SK-N-SH (cell line): ENCODE measurements around the gene FAM114A1. TPM values are rescaled to one million over a fixed set of nuclear protein-coding genes. Genes with fewer than 3 reads are reported as not detected.

Experiments
- CTCF ChIA-PET: fragments of 300-600, 350-600 bp; formaldehyde crosslinking; extraction: SDS; loops from one replicate; lab custom pipeline; 2021; lab: Yijun Ruan, JAX
- POLR2A ChIA-PET: fragments of 350-600 bp; sonication (Branson Sonifier 250); formaldehyde crosslinking; extraction: SDS; loops from one replicate; lab custom pipeline; 2020; ENCODE audit warnings: antibody characterized with exemption, inconsistent platforms; lab: Yijun Ruan, JAX
- DNase-seq: peaks from one replicate; pipeline ENCODE4 v3.0.0; 2012
- H2AFZ ChIP-seq: fragments of 200-600 bp; sonication (generic); 2 replicates; pipeline ENCODE4 v1.8.1; 2016; ENCODE audit warnings: antibody characterized with exemption, mild to moderate bottlenecking, low read depth
- H3F3A ChIP-seq: fragments of 200-600 bp; sonication (generic); replicated peaks from 2 replicates; pipeline ENCODE3; 2016; ENCODE audit warnings: antibody characterized with exemption, mild to moderate bottlenecking; ENCODE audit not compliant: insufficient read depth
- H3K27ac ChIP-seq, 2 experiments: fragments of 200-500 bp in 1 of 2; fragments of 200-600 bp in 1 of 2; sonication (Bioruptor generic) in 1 of 2; sonication (generic), shearing (Covaris generic) in 1 of 2; 2 replicates each; pipeline versions ENCODE4 v1.5.1 to v1.6.1; 2014 to 2016; ENCODE audit warnings: low read depth in 2 of 2, inconsistent platforms in 1 of 2, low read length in 1 of 2, mild to moderate bottlenecking in 1 of 2, mixed read lengths in 1 of 2
- H3K27me3 ChIP-seq: fragments of 200-600 bp; sonication (generic), shearing (Covaris generic); 2 replicates; pipeline ENCODE4 v1.6.1; 2016; ENCODE audit warnings: mixed run types; ENCODE audit not compliant: insufficient read depth
- H3K36me3 ChIP-seq, 2 experiments: fragments of 200-500 bp in 1 of 2; fragments of 200-600 bp in 1 of 2; sonication (Bioruptor generic) in 1 of 2; sonication (generic) in 1 of 2; replicated peaks in 1 of 2; 2 replicates each; pipeline versions ENCODE3 to v1.5.1; 2014 to 2016; ENCODE audit warnings: low read length in 1 of 2, mild to moderate bottlenecking in 1 of 2; ENCODE audit not compliant: insufficient read depth in 2 of 2, control insufficient read depth in 1 of 2
- H3K4me1 ChIP-seq, 2 experiments: fragments of 200-500 bp in 1 of 2; fragments of 200-600 bp in 1 of 2; sonication (Bioruptor generic) in 1 of 2; sonication (generic), shearing (Covaris generic) in 1 of 2; 2 replicates each; pipeline versions ENCODE4 v1.5.1 to v1.6.1; 2014 to 2016; ENCODE audit warnings: low read depth in 1 of 2, low read length in 1 of 2, mixed run types in 1 of 2; ENCODE audit not compliant: insufficient read depth in 2 of 2, control insufficient read depth in 1 of 2
- H3K4me2 ChIP-seq: fragments of 200-600 bp; sonication (generic), shearing (Covaris generic); 2 replicates; pipeline ENCODE4 v1.6.1; 2017; ENCODE audit warnings: mixed run types
- H3K4me3 ChIP-seq, 2 experiments: fragments of 200-500 bp in 1 of 2; fragments of 200-600 bp in 1 of 2; sonication (Bioruptor generic) in 1 of 2; sonication (generic), shearing (Covaris generic) in 1 of 2; 2 replicates each; pipeline versions ENCODE4 v1.5.1 to v1.8.1; 2014 to 2016; ENCODE audit warnings: low read depth in 2 of 2, inconsistent platforms in 1 of 2, low read length in 1 of 2, mild to moderate bottlenecking in 1 of 2, mixed read lengths in 1 of 2, moderate library complexity in 1 of 2
- H3K79me2 ChIP-seq: fragments of 200-600 bp; sonication (generic); 2 replicates; pipeline ENCODE4 v1.8.1; 2017; ENCODE audit warnings: mild to moderate bottlenecking; ENCODE audit not compliant: insufficient read depth
- H3K9ac ChIP-seq: fragments of 200-600 bp; sonication (generic); 2 replicates; pipeline ENCODE4 v1.6.1; 2017; ENCODE audit warnings: mixed run types
- H3K9me2 ChIP-seq: fragments of 200-600 bp; sonication (generic); 2 replicates; pipeline ENCODE4 v1.6.1; 2017; ENCODE audit warnings: mixed run types
- H3K9me3 ChIP-seq: fragments of 200-600 bp; sonication (generic); 2 replicates; pipeline ENCODE4 v1.6.1; 2017; ENCODE audit warnings: mixed run types, mild to moderate bottlenecking, moderate library complexity
- H4K20me1 ChIP-seq: fragments of 200-600 bp; sonication (generic); 2 replicates; pipeline ENCODE4 v1.6.1; 2017; ENCODE audit warnings: mild to moderate bottlenecking, mixed run types; ENCODE audit not compliant: insufficient read depth
- CHD2 ChIP-seq: fragments of 150-350 bp; IDR thresholded peaks from 2 replicates; pipeline ENCODE4 v1.6.1; 2018; ENCODE audit warnings: low read length; ENCODE audit not compliant: partially characterized antibody
- ELF1 ChIP-seq: IDR thresholded peaks from 2 replicates; pipeline ENCODE4 v1.4.0; 2012
- EP300 ChIP-seq, 2 experiments: IDR thresholded peaks; 2 replicates each; pipeline versions ENCODE4 v1.4.0 to v1.6.1; 2012; ENCODE audit warnings: borderline replicate concordance in 1 of 2, low read depth in 1 of 2, low read length in 1 of 2
- EZH2phosphoT487 ChIP-seq: fragments of 200-600 bp; sonication (generic); IDR thresholded peaks from 2 replicates; pipeline ENCODE4 v1.6.1; 2017; ENCODE audit warnings: low read depth, mixed run types, mild to moderate bottlenecking, antibody characterized with exemption, moderate library complexity, borderline replicate concordance
- FOXM1 ChIP-seq: IDR thresholded peaks from 2 replicates; pipeline ENCODE4 v1.4.0; 2012; ENCODE audit warnings: low read depth, mild to moderate bottlenecking
- GABPA ChIP-seq: IDR thresholded peaks from 2 replicates; pipeline ENCODE4 v1.4.0; 2012; ENCODE audit warnings: low read depth, mild to moderate bottlenecking
- JUND ChIP-seq: IDR thresholded peaks from 2 replicates; pipeline ENCODE4 v1.4.0; 2012
- MEF2A ChIP-seq: IDR thresholded peaks from 2 replicates; pipeline ENCODE4 v1.4.0; 2012; ENCODE audit warnings: low read depth, borderline replicate concordance
- MXI1 ChIP-seq: IDR thresholded peaks from 2 replicates; pipeline ENCODE4 v1.6.1; 2012; ENCODE audit warnings: mild to moderate bottlenecking, low read depth, low read length, improper control_type of control experiment
- NRF1 ChIP-seq: IDR thresholded peaks from 2 replicates; pipeline ENCODE4 v1.6.1; 2012; ENCODE audit warnings: low read depth, mild to moderate bottlenecking, low read length
- POLR2AphosphoS5 ChIP-seq: IDR thresholded peaks from 2 replicates; pipeline ENCODE4 v1.6.1; 2012; ENCODE audit warnings: low read depth, low read length
- RXRA ChIP-seq: IDR thresholded peaks from 2 replicates; pipeline ENCODE4 v1.4.0; 2012; ENCODE audit warnings: low read depth, mild to moderate bottlenecking, borderline replicate concordance
- SIN3A ChIP-seq: IDR thresholded peaks from 2 replicates; pipeline ENCODE4 v1.6.1; 2012; ENCODE audit warnings: low read depth, mild to moderate bottlenecking, low read length, moderate library complexity, borderline replicate concordance
- TAF1 ChIP-seq: IDR thresholded peaks from 2 replicates; pipeline ENCODE4 v1.6.1; 2012; ENCODE audit warnings: low read depth, mild to moderate bottlenecking, low read length, moderate library complexity, borderline replicate concordance
- TEAD4 ChIP-seq: IDR thresholded peaks from 2 replicates; pipeline ENCODE4 v1.4.0; 2012; ENCODE audit warnings: mild to moderate bottlenecking, borderline replicate concordance; ENCODE audit not compliant: insufficient read depth
- WGBS: methylation state at CpG from one replicate; pipeline ENCODE4 v1.1.6; 2017; ENCODE audit warnings: low lambda C conversion rate; 5-methylcytosine and 5-hydroxymethylcytosine counted together
- polyA plus RNA-seq, 3 experiments: library from polyadenylated mRNA; depleted of rRNA; stranded (reverse); fragments of >200 nt; gene quantifications; 2 replicates each; pipeline ENCODE4 v1.2.3, GENCODE V29; 2012
- TF ChIP-seq, protein P1 (sequence below): IDR thresholded peaks from 2 replicates; pipeline ENCODE4 v1.4.0; 2012; ENCODE audit warnings: low read depth, borderline replicate concordance
- TF ChIP-seq, protein P2 (sequence below): fragments of 150-350 bp; IDR thresholded peaks from 2 replicates; pipeline ENCODE4 v1.6.1; 2016; ENCODE audit warnings: mild to moderate bottlenecking, low read depth, low read length
- TF ChIP-seq, protein P3 (sequence below): IDR thresholded peaks from 2 replicates; pipeline ENCODE4 v1.4.0; 2012; ENCODE audit warnings: low read depth
- TF ChIP-seq, protein P4 (sequence below): fragments of 150-350 bp; IDR thresholded peaks from 2 replicates; pipeline ENCODE4 v1.6.1; 2017; ENCODE audit warnings: antibody characterized with exemption, low read length, low read depth, borderline replicate concordance
- TF ChIP-seq, protein P5 (sequence below): IDR thresholded peaks from 2 replicates; pipeline ENCODE4 v1.6.1; 2012; ENCODE audit warnings: mild to moderate bottlenecking, low read depth, low read length, moderate library complexity
- TF ChIP-seq, protein P6 (sequence below): IDR thresholded peaks from 2 replicates; pipeline ENCODE4; 2012
- TF ChIP-seq, protein P7 (sequence below): IDR thresholded peaks from 2 replicates; pipeline ENCODE4 v1.4.0; 2012; ENCODE audit warnings: low read depth, borderline replicate concordance

The FAM114A1 gene
- polyA plus RNA-seq (2012; rRNA removed), result 48.2 and 54.2 TPM in 2 replicates
- 37.9 and 43.6 TPM in 2 replicates for polyA plus RNA-seq (2012; cell fraction: cytosol; rRNA removed)
- polyA plus RNA-seq (2012; cell fraction: nucleus; rRNA removed), result 36.8 and 41.4 TPM in 2 replicates

DNA sequence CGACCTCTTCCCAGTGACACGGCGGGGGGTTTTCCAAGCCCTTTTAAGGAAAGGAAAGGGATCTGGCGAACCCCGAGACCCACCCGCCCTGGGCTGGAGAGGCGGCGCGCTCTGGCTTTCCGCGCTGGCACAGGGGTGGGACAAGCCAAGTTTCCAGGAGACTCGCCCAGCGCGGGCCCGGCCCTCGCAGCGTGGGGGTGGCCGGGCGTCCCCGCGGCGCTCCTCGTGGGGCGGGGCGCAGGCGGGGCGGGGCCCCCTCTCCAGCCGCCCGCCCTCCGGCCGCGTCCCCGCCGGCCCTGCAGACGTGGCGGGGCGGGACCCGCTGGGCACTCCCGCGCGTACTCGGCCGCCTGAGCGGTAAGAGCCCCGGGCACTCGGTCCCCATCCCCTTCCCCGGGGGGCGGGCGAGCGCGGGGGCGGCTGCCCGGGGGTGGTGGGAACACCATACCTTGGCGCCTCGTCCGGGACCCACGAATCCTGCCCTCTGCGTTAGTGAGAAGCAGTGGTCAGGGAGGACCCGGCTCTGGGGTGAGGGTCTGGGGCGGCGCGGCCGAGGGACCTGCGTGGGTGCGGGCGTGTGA, at the start of gene FAM114A1:
FAM114A1 (plus strand) TSS at position 329 of the 581 bp plus-strand sequence. CDS start 10,273 bp downstream, outside the sequence.
- H3K79me2 ChIP-seq, result peaks cover 42% of the 10 kb centered on the region
- TF ChIP-seq SIN3A (no peak), JUND (no peak), EP300 (IDR thresholded peaks at IDR 0.05; ENCODE audit: borderline replicate concordance in 1 of 2, low read depth in 1 of 2, low read length in 1 of 2) (no peak), POLR2AphosphoS5 (peak; percentile 53; the same call in 1 of the 2 replicates), CHD2 (no peak), NRF1 (0 out of 2 replicates have a peak, but pooled peaks have one; percentile 21), RXRA (no peak), TAF1 (peak; percentile 53; the same call in 1 of the 2 replicates), GABPA (no peak), MEF2A (no peak), TEAD4 (no peak), FOXM1 (no peak), MXI1 (peak; percentile 59; the same call in 1 of the 2 replicates), ELF1 (no peak), EZH2phosphoT487 (no peak)
- TF ChIP-seq, protein P1, sequence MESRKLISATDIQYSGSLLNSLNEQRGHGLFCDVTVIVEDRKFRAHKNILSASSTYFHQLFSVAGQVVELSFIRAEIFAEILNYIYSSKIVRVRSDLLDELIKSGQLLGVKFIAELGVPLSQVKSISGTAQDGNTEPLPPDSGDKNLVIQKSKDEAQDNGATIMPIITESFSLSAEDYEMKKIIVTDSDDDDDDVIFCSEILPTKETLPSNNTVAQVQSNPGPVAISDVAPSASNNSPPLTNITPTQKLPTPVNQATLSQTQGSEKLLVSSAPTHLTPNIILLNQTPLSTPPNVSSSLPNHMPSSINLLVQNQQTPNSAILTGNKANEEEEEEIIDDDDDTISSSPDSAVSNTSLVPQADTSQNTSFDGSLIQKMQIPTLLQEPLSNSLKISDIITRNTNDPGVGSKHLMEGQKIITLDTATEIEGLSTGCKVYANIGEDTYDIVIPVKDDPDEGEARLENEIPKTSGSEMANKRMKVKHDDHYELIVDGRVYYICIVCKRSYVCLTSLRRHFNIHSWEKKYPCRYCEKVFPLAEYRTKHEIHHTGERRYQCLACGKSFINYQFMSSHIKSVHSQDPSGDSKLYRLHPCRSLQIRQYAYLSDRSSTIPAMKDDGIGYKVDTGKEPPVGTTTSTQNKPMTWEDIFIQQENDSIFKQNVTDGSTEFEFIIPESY, result no peak
- TF ChIP-seq, protein P2, sequence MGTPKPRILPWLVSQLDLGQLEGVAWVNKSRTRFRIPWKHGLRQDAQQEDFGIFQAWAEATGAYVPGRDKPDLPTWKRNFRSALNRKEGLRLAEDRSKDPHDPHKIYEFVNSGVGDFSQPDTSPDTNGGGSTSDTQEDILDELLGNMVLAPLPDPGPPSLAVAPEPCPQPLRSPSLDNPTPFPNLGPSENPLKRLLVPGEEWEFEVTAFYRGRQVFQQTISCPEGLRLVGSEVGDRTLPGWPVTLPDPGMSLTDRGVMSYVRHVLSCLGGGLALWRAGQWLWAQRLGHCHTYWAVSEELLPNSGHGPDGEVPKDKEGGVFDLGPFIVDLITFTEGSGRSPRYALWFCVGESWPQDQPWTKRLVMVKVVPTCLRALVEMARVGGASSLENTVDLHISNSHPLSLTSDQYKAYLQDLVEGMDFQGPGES, result no peak
- TF ChIP-seq, protein P3, sequence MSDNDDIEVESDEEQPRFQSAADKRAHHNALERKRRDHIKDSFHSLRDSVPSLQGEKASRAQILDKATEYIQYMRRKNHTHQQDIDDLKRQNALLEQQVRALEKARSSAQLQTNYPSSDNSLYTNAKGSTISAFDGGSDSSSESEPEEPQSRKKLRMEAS, result 0 out of 2 replicates have a peak, but pooled peaks have one; percentile 16
- TF ChIP-seq, protein P4, sequence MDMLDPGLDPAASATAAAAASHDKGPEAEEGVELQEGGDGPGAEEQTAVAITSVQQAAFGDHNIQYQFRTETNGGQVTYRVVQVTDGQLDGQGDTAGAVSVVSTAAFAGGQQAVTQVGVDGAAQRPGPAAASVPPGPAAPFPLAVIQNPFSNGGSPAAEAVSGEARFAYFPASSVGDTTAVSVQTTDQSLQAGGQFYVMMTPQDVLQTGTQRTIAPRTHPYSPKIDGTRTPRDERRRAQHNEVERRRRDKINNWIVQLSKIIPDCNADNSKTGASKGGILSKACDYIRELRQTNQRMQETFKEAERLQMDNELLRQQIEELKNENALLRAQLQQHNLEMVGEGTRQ, result no peak
- TF ChIP-seq, protein P5, sequence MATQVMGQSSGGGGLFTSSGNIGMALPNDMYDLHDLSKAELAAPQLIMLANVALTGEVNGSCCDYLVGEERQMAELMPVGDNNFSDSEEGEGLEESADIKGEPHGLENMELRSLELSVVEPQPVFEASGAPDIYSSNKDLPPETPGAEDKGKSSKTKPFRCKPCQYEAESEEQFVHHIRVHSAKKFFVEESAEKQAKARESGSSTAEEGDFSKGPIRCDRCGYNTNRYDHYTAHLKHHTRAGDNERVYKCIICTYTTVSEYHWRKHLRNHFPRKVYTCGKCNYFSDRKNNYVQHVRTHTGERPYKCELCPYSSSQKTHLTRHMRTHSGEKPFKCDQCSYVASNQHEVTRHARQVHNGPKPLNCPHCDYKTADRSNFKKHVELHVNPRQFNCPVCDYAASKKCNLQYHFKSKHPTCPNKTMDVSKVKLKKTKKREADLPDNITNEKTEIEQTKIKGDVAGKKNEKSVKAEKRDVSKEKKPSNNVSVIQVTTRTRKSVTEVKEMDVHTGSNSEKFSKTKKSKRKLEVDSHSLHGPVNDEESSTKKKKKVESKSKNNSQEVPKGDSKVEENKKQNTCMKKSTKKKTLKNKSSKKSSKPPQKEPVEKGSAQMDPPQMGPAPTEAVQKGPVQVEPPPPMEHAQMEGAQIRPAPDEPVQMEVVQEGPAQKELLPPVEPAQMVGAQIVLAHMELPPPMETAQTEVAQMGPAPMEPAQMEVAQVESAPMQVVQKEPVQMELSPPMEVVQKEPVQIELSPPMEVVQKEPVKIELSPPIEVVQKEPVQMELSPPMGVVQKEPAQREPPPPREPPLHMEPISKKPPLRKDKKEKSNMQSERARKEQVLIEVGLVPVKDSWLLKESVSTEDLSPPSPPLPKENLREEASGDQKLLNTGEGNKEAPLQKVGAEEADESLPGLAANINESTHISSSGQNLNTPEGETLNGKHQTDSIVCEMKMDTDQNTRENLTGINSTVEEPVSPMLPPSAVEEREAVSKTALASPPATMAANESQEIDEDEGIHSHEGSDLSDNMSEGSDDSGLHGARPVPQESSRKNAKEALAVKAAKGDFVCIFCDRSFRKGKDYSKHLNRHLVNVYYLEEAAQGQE, result no peak
- TF ChIP-seq, protein P6, sequence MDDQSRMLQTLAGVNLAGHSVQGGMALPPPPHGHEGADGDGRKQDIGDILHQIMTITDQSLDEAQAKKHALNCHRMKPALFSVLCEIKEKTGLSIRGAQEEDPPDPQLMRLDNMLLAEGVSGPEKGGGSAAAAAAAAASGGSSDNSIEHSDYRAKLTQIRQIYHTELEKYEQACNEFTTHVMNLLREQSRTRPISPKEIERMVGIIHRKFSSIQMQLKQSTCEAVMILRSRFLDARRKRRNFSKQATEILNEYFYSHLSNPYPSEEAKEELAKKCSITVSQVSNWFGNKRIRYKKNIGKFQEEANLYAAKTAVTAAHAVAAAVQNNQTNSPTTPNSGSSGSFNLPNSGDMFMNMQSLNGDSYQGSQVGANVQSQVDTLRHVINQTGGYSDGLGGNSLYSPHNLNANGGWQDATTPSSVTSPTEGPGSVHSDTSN, result no peak
- TF ChIP-seq, protein P7, sequence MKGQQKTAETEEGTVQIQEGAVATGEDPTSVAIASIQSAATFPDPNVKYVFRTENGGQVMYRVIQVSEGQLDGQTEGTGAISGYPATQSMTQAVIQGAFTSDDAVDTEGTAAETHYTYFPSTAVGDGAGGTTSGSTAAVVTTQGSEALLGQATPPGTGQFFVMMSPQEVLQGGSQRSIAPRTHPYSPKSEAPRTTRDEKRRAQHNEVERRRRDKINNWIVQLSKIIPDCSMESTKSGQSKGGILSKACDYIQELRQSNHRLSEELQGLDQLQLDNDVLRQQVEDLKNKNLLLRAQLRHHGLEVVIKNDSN, result no peak

More for the DNA sequence above, at the start of gene FAM114A1:
- peak within 1 kb of the TSS; percentile 97 for H3K9ac ChIP-seq
- peak within 1 kb of the TSS; percentile 90 for H2AFZ ChIP-seq
- ChIA-PET POLR2A (interaction anchor here (0.6 kb wide), 1 partner anchor 107 kb away, joined by 3 read pairs; no protein-coding TSS in a partner anchor), CTCF (interaction anchor here (1.1 kb wide), 1 partner anchor 12 kb away, joined by 7 read pairs; no protein-coding TSS in a partner anchor)
- H3K27me3 ChIP-seq, result no peaks in the 10 kb centered on the region
- no peaks in the 10 kb centered on the region for H3K9me3 ChIP-seq
- H3K36me3 ChIP-seq, result peaks cover 0 to 26% of the 10 kb centered on the region in 2 experiments
- peak within 1 kb of the TSS; percentile 63 to 74 for H3K27ac ChIP-seq
- 0% methylated on average over 1 of the region's 66 CpGs for WGBS
- peak within 1 kb of the TSS; percentile 55 to 74 for H3K4me3 ChIP-seq
- H3K4me1 ChIP-seq, result peaks cover 0 to 12% of the 10 kb centered on the region in 2 experiments; a peak in 2 of 4 replicates
- H4K20me1 ChIP-seq, result no peaks in the 10 kb centered on the region; the same call in 1 of the 2 replicates
- DNase-seq, result peak; percentile 94
- H3K4me2 ChIP-seq, result peak within 1 kb of the TSS; percentile 98
- no peaks in the 10 kb centered on the region for H3K9me2 ChIP-seq
- H3F3A ChIP-seq, result no peaks in the 10 kb centered on the region
